Karpas-422 (cell line): ENCODE data around the gene SAP25. TPM values are rescaled to one million over a fixed set of nuclear protein-coding genes. Genes with fewer than 3 reads are reported as not detected.
A peak's percentile ranks its signal among the peaks of the same experiment; 100 is the strongest.
"Not testable (repeated sequence)": the region's sequence is repeated elsewhere in the genome, so short reads cannot be mapped to it uniquely, and the experiment has no call there.

ENCODE experiments used
- DNase-seq: peaks from one replicate; pipeline ENCODE4 v3.0.0-alpha.2; 2015
- H2AFZ ChIP-seq: fragments of 200-600 bp; sonication (generic); 2 replicates; pipeline ENCODE4 v1.6.1; 2014; ENCODE audit warnings: antibody characterized with exemption, low read length, mixed read lengths
- H3K27ac ChIP-seq: fragments of 200-600 bp; sonication (generic); 2 replicates; pipeline ENCODE4 v1.5.1; 2014; ENCODE audit warnings: mild to moderate bottlenecking, low read length, moderate library complexity
- H3K27me3 ChIP-seq: fragments of 200-600 bp; sonication (generic); 2 replicates; pipeline ENCODE4 v1.6.1; 2014; ENCODE audit warnings: low read length, mixed read lengths
- H3K36me3 ChIP-seq: fragments of 200-600 bp; sonication (generic); 2 replicates; pipeline ENCODE4 v1.6.1; 2014; ENCODE audit warnings: low read length, mixed read lengths; ENCODE audit not compliant: insufficient read depth
- H3K4me1 ChIP-seq: fragments of 200-600 bp; sonication (generic); 2 replicates; pipeline ENCODE4 v1.6.1; 2014; ENCODE audit warnings: mild to moderate bottlenecking, low read length, mixed read lengths
- H3K4me2 ChIP-seq: fragments of 200-600 bp; sonication (generic); 2 replicates; pipeline ENCODE4 v1.6.1; 2014; ENCODE audit warnings: low read length, low read depth, mild to moderate bottlenecking; ENCODE audit not compliant: poor library complexity, severe bottlenecking
- H3K4me3 ChIP-seq: fragments of 200-600 bp; sonication (generic); 2 replicates; pipeline ENCODE4 v1.5.1; 2014; ENCODE audit warnings: mild to moderate bottlenecking, antibody characterized with exemption, low read length, mixed read lengths
- H3K79me2 ChIP-seq: fragments of 200-600 bp; sonication (generic); 2 replicates; pipeline ENCODE4 v1.6.1; 2014; ENCODE audit warnings: mild to moderate bottlenecking, low read length, mixed read lengths
- H3K9ac ChIP-seq: fragments of 200-600 bp; sonication (generic); 2 replicates; pipeline ENCODE4 v1.6.0; 2014; ENCODE audit warnings: low read length
- H3K9me2 ChIP-seq: fragments of 200-600 bp; sonication (generic), shearing (Covaris generic); replicated peaks from 2 replicates; pipeline ENCODE4 v1.6.0; 2014; ENCODE audit warnings: mild to moderate bottlenecking, low read length, moderate library complexity; ENCODE audit not compliant: insufficient read depth
- H3K9me3 ChIP-seq: fragments of 300-700, 200-600 bp; sonication (generic); 2 replicates; pipeline ENCODE4 v1.6.1; 2014; ENCODE audit warnings: low read length, mixed read lengths
- H4K20me1 ChIP-seq: fragments of 200-600 bp; sonication (generic); 2 replicates; pipeline ENCODE4 v1.6.1; 2014; ENCODE audit warnings: mild to moderate bottlenecking, antibody characterized with exemption, low read length, low read depth; ENCODE audit not compliant: insufficient read depth
- total RNA-seq: library from RNA; depleted of rRNA; stranded (reverse); fragments of >200 nt; shearing (Covaris generic); gene quantifications from 2 replicates; pipeline ENCODE4 v1.2.3, GENCODE V29; 2014; ENCODE audit warnings: low replicate concordance

SAP25 gene
- total RNA-seq, 1 experiment from 2014 or later: 2.5 TPM

DNA sequence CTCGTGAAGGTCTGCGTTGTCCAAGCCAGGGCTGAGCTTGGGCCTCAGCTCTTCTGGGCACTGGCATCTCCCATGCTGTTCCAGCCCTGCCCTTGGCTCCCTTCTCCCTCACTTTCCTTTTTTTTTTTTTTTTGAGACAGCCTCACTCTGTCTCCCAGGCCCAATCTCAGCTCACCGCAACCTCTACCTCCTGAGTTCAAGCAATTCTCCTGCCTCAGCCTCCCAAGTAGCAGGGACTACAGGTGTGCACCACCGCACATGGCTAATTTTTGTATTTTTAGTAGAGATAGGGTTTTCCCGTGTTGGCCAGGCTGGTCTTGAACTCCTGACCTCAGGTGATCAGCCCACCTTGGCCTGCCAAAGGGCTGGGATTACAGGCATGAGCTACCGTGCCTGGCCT lies 9.3 kb downstream of the SAP25 start:
- H3K4me3 ChIP-seq, H4K20me1 ChIP-seq, H3K9me2 ChIP-seq, H3K9ac ChIP-seq, H3K79me2 ChIP-seq, H3K9me3 ChIP-seq, H3K27ac ChIP-seq, H3K36me3 ChIP-seq, H2AFZ ChIP-seq, DNase-seq, H3K27me3 ChIP-seq, H3K4me2 ChIP-seq: not testable (repeated sequence)
- H3K4me1 ChIP-seq: peaks cover 17% of the 10 kb centered on the region

DNA sequence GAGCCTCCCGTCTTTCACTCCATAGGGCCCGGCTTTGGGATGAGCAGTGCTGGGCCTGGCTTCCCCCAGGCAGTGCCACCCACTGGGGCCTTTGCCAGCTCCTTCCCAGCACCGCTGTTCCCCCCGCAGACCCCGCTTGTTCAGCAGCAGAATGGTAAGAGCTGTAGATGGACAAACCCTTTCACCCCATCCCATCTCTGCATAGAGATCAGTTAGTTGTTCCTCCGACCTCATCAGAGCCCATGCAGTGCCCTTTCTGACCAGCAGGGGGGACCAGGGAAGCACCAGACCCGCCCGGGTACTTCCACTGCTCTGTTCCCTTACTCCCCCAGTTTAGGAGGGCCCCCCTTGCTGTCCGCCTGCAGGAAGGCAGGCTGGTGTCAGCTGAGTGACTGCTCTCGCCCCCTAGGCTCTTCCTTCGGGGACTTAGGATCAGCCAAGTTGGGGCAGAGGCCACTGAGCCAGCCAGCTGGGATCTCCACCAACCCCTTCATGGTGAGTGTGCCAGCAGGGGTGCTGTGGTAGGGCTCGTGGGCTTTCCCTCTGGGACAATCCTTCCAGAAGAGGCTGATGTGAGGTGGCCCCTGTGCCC lies 9.8 kb downstream of the SAP25 start:
- Histone ChIP-seq H3K27ac (no peak overlapping the region), H3K79me2 (no peaks in the 10 kb centered on the region), H3K9ac (no peak overlapping the region), H3K9me2 (no peaks in the 10 kb centered on the region), H3K4me1 (peaks cover 17% of the 10 kb centered on the region), H3K9me3 (no peaks in the 10 kb centered on the region), H3K36me3 (no peaks in the 10 kb centered on the region), H3K27me3 (no peaks in the 10 kb centered on the region), H3K4me3 (no peak overlapping the region), H4K20me1 (no peaks in the 10 kb centered on the region), H2AFZ (no peak overlapping the region), H3K4me2 (no peak overlapping the region)
- peak; percentile 92 for DNase-seq

DNA sequence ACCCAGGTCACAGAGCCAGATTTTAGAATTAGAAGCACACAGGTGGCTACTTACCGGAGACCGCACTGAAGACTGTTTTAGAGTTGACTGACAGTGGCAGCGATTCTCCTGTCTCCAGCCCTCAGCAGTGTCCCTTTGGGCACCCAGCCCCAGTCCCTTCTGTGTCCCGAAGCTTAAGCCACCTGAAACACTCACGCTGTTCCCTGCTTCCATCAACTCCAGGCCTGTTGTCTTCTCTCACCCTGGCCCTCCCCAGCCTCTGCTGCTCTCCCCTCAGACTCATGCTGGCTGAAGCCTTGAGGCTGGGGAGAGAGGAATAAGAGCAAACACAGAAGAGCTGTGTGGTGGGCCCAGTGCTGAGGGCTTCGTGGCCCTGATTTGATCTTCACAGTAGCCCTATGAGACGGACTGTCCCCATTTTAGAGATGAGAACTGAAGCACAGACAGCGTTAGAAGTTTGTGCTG lies 10.6 kb downstream of the SAP25 start:
- Histone ChIP-seq H3K9me3 (no peaks in the 10 kb centered on the region), H2AFZ (no peak overlapping the region), H3K9me2 (no peaks in the 10 kb centered on the region), H3K4me2 (no peak overlapping the region), H3K27me3 (no peaks in the 10 kb centered on the region), H4K20me1 (no peaks in the 10 kb centered on the region), H3K36me3 (no peaks in the 10 kb centered on the region), H3K4me3 (no peak overlapping the region), H3K79me2 (no peaks in the 10 kb centered on the region), H3K27ac (no peak overlapping the region), H3K9ac (no peak overlapping the region), H3K4me1 (peaks cover 12% of the 10 kb centered on the region)
- DNase-seq: no peak

DNA sequence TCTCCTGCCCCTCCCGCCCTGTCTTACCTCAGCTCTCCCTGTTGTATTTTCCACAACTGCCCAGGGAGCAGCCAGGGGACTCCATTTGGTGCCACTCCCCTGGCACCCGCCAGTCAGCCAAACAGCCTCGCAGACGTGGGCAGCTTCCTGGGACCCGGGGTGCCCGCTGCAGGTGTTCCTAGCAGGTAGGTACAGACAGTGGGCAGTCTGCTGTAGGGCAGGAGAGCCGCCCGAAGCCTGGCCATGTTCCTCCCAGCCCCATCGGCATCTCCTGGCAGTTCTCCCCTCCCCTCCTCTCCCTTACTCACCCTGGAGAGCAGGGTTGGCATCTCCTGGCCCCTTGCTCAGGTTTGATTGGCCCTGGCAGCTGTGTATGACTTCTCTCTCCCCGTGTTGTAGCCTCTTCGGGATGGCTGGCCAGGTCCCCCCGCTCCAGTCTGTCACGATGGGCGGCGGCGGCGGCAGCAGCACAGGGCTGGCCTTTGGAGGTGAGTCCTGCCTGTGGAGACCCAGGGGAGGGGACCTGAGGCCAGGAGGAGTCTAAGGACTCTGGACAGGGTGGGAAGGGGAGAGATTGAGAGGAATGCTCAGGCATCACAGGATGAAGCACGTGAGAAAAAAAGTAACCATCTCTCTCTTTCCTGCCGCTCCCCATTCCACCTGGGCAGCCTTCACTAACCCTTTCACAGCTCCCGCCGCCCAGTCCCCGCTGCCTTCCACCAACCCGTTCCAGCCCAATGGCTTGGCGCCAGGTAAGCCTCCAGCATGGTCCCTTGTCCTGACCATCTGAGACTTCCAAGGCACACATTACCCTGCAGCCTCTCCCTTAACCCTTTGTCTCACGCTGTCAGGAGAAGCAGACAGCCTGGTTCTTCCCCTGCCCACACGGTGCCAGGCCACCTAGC lies 11.3 kb downstream of the SAP25 start:
- Histone ChIP-seq H3K27ac (no peak overlapping the region), H3K27me3 (no peaks in the 10 kb centered on the region), H3K9me2 (no peaks in the 10 kb centered on the region), H3K4me3 (no peak overlapping the region), H4K20me1 (no peaks in the 10 kb centered on the region), H3K36me3 (no peaks in the 10 kb centered on the region), H3K4me1 (peaks cover 5% of the 10 kb centered on the region), H3K9me3 (no peaks in the 10 kb centered on the region), H3K79me2 (no peaks in the 10 kb centered on the region), H2AFZ (no peak overlapping the region), H3K9ac (no peak overlapping the region), H3K4me2 (no peak overlapping the region)
- DNase-seq: no peak

DNA sequence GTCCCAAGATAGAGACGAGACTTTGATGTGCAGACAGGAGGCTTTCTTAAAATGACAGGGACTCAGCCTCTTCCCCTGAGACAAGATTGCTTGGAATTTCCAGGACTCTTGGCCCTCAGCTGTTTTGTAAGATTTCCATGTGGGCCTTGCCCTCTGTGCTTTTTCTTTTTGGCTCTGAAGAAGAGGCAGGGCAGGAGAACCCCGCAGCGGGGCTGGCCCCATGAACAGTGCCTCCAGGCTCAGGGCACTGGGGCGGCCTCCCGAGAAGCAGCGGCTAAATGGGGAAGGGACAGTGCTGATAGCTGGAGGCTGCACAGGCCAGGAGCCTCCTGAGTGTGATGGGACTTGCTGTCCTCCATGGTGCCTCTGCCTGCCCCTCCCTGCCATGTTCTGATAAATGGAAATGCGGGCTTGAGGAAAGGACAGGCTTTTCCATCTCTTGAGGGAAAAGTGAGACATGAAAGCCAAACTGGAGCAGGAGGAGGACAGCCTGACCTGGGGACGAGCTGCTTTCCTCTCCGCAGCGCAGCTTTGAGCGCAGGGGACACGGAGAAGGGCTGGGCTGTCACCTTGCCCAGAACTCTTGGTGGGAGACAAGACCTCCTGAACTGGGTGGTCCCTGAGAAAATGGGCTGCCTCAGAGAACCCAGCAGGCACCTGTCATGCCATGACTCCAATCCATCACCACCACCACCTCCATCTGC lies 12.1 kb downstream of the SAP25 start:
- H3K9me3 ChIP-seq: no peaks in the 10 kb centered on the region
- H3K36me3 ChIP-seq: no peaks in the 10 kb centered on the region
- no peak overlapping the region for H2AFZ ChIP-seq
- no peak overlapping the region for H3K4me2 ChIP-seq
- no peaks in the 10 kb centered on the region for H4K20me1 ChIP-seq
- no peak overlapping the region for H3K4me3 ChIP-seq
- no peaks in the 10 kb centered on the region for H3K4me1 ChIP-seq
- H3K79me2 ChIP-seq: no peaks in the 10 kb centered on the region
- H3K27ac ChIP-seq: no peak overlapping the region
- H3K9ac ChIP-seq: no peak overlapping the region
- no peaks in the 10 kb centered on the region for H3K27me3 ChIP-seq
- no peak for DNase-seq
- no peaks in the 10 kb centered on the region for H3K9me2 ChIP-seq

DNA sequence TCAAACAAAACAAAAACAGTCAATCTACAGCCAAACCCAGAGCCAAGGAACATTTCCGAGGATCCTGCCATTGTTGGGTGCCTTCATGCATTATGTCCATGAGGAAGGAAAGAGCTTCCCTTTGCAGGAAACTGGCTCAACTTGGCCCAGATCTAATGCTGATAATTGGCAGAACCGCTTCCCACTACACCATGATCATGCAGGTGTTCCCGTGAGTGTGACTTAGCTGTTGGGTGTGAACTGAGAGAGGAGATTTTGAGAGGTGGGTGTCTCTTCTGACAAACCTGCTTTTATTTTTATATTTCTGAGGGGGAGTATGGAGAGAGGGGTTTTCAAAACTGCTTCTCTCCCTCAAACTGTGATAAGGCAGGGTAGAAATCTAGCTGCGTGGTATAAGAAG lies 14.6 kb downstream of the SAP25 start:
- H3K9ac ChIP-seq: no peak overlapping the region
- no peaks in the 10 kb centered on the region for H4K20me1 ChIP-seq
- H3K27ac ChIP-seq: no peak overlapping the region
- no peaks in the 10 kb centered on the region for H3K36me3 ChIP-seq
- no peaks in the 10 kb centered on the region for H3K9me3 ChIP-seq
- no peaks in the 10 kb centered on the region for H3K9me2 ChIP-seq
- no peak overlapping the region for H3K4me2 ChIP-seq
- no peak overlapping the region for H3K4me3 ChIP-seq
- H2AFZ ChIP-seq: no peak overlapping the region
- no peaks in the 10 kb centered on the region for H3K27me3 ChIP-seq
- H3K4me1 ChIP-seq: no peaks in the 10 kb centered on the region
- no peaks in the 10 kb centered on the region for H3K79me2 ChIP-seq
- no peak for DNase-seq

DNA sequence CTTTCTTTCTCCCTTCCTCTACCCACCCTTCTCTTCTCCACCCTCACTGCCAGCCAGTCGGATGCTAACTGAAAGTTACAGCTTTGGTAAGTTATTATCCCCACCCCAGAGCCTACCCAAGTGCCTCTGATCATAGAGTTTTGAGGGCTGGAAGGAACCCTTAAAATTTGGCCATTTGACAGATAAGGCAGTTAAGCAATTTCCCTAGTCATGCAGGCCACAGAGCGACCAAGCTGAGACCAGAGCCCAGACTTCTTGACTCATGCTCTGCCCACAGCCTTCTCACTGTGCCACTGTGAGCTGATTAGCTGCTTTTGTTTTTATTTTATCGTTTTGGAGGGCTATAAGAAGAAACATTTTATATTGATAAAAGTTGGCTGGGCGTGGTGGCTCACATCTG lies 17.2 kb downstream of the SAP25 start:
- no peak overlapping the region for H2AFZ ChIP-seq
- H3K4me1 ChIP-seq: no peaks in the 10 kb centered on the region
- H3K4me2 ChIP-seq: no peak overlapping the region
- no peaks in the 10 kb centered on the region for H4K20me1 ChIP-seq
- DNase-seq: no peak
- no peaks in the 10 kb centered on the region for H3K27me3 ChIP-seq
- H3K9me3 ChIP-seq: no peaks in the 10 kb centered on the region
- H3K4me3 ChIP-seq: no peak overlapping the region
- no peaks in the 10 kb centered on the region for H3K9me2 ChIP-seq
- H3K36me3 ChIP-seq: no peaks in the 10 kb centered on the region
- no peaks in the 10 kb centered on the region for H3K79me2 ChIP-seq
- H3K27ac ChIP-seq: no peak overlapping the region
- H3K9ac ChIP-seq: no peak overlapping the region

DNA sequence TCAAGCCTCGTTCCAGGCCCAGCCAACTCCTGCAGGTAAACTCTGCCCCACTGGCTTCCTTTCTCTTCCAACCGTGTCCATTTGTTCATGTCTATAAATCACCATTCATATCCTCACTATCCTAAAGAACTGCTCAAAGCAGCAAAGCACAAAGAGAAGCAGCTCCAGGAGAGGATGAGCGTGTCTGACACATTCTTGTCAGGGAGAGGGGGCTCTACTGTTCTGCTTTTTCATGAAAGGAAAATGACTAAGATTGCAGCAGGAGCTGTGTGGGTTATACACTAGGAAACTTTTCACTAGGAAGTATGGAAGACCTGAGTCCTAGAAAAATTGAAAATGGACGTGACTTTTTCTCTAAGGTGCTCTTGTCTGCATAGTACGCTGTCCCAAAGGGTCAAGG lies 18.0 kb downstream of the SAP25 start:
- Histone ChIP-seq H3K9ac (no peak overlapping the region), H3K79me2 (no peaks in the 10 kb centered on the region), H3K9me3 (no peaks in the 10 kb centered on the region), H3K27ac (no peak overlapping the region), H3K36me3 (no peaks in the 10 kb centered on the region), H3K9me2 (no peaks in the 10 kb centered on the region), H3K4me2 (no peak overlapping the region), H3K27me3 (no peaks in the 10 kb centered on the region), H3K4me1 (no peaks in the 10 kb centered on the region), H4K20me1 (no peaks in the 10 kb centered on the region), H2AFZ (no peak overlapping the region), H3K4me3 (no peak overlapping the region)
- no peak for DNase-seq
